HG02943 (cell line): Measurements from ENCODE around the gene SMYD3.

Experiments
- ATAC-seq: cut with Tn5 transposase; IDR thresholded peaks from one replicate; pipeline ENCODE4 v1.9.1; 2021; ENCODE audit warnings: mild to moderate bottlenecking, low read depth, moderate library complexity; ENCODE audit not compliant: unreplicated experiment

Gene SMYD3

GRCh38 chr1:246418565-246419312, 88.3 kb downstream of the SMYD3 start:
- ATAC-seq = no peak

DNA sequence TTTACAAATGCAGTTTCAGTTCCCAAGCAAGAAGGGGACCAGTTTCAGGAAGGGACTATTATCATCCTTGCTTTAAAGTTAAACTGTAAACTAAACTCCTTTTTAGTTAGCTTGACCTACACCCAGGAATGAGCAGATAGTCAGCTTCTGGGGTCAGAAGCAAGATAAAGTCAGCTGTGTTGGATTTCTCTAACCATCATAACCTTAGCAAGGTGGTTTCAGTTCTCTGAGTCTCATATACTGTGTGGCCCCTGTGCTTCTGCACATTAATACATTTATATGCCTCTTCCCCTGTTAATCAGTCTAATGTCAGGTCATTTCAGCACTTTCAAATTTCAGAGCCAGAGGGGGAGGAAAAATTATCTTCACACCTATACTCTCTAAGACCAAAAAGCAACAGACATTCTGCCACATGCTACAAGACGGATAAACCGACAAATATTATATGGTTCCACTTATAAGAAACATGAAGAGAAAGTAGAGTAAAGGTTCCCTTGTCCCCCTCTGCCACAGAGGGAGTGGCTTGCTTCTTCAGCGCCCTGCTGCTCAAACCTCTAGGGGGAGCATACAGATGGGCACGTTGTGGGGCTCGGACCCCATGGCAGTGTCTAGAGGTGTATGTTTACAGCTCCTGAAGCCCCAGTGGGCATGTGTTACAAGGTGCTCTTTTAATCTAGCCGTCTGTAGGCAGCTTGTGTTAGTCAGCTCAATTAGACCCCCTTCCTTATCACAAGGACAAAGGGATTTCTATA, 89.1 kb downstream of the SMYD3 start:
- ATAC-seq = no peak

DNA sequence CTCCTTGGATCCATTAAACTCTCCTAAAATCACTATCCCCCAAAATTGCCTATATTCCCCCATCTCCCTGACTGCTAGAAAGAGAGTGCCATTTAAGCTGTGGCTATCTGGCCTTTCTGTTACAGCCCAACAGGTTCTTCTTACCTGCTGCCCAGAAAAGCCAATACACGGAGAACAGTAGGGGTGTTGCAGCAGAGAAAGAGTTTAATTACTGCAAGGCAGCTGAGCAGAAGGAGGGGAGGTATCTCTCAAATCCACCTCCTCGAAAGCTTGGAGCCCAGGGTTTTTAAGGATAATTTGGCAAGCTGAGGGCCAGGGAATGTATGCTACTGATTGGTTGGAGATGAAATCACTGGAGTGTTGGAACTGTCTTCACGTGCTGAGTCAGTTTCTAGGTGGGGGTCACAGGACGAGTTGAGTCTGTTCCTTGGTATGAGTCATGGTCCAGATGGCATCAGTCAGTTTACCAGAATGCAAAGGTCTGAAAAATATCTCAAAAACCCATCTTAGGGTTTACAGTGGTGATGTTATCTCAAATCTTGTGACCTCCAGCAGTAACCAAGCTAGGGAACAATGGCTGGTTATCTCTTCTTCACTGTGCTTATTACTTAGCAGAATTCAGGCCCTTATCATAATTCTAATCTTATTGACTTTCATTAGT, 89.8 kb downstream of the SMYD3 start:
- no peak for ATAC-seq

- no peak for ATAC-seq
Observed at GRCh38 chr1:246416261-246416660, 90.8 kb downstream of the SMYD3 start.

DNA sequence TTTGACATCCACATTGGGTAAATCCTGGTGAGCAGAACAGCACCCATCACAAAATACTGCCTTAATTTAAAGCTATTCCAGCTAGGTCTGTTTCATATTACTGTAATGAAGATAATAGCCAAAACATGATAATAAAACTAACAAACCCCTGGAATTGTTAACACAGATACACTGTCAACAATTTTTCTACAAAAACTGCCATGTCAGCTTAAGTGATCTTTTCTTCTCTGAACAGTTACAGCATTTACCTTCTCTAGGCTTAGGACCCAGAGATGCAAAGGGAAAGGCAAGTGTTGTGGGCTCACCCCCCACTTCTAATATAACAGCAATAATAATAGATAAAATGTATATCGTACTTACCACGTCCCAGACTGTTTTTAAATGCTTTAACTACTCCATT, 92.1 kb downstream of the SMYD3 start:
- no peak for ATAC-seq

GRCh38 chr1:246413430-246413829, 93.6 kb downstream of the SMYD3 start:
- ATAC-seq = no peak

GRCh38 chr1:246404078-246404477, 103.0 kb downstream of the SMYD3 start:
- no peak for ATAC-seq

- no peak for ATAC-seq
Observed at GRCh38 chr1:246398126-246398813, 108.8 kb downstream of the SMYD3 start.

GRCh38 chr1:246397046-246397445, 110.0 kb downstream of the SMYD3 start:
- ATAC-seq = no peak

DNA sequence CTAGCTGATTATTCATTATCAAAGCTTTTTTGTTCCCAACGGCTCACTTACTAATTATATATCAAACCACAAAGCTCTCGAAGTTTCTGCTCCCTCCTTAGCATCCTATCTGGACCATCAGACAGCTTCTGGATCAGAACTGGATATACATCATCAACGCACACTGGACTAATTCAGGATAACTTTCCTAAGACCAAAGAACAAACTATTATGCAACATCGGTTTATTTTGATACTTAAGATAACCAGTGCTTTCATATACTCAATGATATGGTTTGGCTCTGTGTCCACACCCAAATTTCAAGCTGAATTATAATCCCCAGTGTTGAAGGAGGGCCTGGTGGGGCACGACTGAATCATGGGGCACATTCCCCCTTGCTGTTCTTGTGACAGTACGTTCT, 110.8 kb downstream of the SMYD3 start:
- ATAC-seq = no peak

DNA sequence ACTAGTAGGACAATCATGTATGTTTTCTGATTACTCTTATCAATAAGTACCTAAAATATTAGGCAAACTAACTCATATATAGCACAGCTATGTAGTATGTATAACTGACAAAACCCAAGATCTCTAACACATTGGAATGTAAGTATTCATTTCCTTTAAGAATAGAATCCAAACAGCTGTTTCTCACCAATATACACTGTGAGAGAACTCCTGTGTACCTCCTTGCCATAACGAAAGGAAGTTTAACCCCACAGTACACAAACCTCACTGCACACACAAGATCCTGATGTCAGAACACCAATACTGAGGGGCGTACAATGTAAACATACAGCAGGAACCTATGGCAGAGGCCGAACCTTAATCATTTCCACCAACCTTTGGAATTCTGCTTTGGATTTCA, 113.0 kb downstream of the SMYD3 start:
- ATAC-seq = no peak

DNA sequence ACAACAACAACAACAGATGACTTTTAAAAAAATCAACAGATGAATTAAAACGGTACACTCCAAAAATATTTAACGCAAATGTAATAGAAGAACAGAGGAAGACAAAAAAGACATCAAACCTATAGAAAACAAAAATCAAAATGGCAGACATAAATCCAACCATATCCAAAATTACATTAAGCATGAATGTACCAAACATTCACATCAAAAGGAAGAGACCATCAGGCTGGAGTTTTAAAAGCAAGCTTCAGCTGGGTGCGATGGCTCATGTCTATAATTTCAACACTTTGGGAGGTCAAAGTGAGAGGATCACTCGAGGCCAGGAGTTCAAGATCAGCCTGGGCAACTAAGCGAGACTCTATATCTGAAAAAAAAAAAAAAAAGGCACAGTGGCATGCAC, 116.2 kb downstream of the SMYD3 start:
- ATAC-seq = no peak

DNA sequence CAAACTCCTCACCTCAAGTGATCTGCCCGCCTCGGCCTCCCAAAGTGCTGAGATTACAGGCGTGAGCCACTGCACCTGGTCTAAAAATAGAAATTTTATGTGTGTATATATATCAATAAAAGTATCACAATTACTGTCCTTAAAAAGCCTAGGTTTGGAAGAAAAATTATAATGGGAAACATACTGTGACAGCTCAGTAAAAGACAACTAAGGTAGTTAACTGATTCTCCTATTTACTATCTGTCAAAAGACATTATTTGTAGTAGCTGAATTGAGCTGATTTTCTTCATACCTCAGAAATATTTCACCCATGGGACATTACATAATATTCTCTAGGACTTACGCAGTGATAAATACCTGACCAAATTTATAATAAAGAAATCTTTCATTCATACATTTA, 122.5 kb downstream of the SMYD3 start:
- no peak for ATAC-seq

DNA sequence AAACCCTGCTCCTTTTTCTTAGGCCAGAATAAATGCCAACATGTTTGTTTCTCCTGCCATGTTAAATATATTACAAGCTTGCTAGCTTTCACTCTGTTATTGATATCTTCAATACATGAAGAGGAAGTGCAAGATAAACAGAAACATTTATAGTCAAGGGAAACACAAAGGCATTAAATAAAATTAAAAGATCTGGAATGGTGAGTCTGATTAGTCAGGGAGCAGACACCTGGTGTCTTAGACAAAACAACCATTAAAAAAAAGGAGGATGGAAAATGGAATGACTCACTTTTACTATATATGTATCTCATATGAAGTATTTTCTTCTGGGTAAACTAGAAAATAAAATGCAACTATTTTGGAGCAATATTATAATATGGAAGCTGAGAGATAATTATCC, 123.3 kb downstream of the SMYD3 start:
- no peak for ATAC-seq

GRCh38 chr1:246383239-246383589, 123.9 kb downstream of the SMYD3 start:
- ATAC-seq = no peak

GRCh38 chr1:246382589-246383238, 124.4 kb downstream of the SMYD3 start:
- no peak for ATAC-seq

- no peak for ATAC-seq
Observed at GRCh38 chr1:246381452-246381851, 125.6 kb downstream of the SMYD3 start.

DNA sequence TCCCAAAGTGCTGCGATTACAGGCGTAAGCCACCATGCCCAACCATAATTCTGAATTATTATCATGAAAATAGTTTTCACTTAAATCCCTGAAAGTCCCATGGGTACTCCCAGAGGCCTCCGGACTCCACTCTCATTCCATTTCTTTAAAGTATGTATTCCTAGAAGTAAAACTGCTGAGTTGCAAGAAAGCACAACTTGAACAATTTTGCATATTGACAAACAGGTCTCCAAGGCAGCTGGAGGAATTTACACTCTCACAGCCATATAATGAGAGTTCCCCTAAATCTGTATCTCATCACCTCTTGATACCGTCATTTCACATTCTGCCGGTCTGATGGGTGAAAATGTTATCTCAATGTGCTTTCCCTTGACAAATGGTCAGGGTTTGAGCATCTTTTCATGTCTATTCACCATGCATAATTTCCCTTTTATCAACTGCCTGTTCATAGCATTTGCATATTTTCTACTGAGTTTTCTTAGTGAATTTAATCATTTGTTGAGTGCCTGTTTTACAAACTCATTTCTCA, 129.4 kb downstream of the SMYD3 start:
- no peak for ATAC-seq

DNA sequence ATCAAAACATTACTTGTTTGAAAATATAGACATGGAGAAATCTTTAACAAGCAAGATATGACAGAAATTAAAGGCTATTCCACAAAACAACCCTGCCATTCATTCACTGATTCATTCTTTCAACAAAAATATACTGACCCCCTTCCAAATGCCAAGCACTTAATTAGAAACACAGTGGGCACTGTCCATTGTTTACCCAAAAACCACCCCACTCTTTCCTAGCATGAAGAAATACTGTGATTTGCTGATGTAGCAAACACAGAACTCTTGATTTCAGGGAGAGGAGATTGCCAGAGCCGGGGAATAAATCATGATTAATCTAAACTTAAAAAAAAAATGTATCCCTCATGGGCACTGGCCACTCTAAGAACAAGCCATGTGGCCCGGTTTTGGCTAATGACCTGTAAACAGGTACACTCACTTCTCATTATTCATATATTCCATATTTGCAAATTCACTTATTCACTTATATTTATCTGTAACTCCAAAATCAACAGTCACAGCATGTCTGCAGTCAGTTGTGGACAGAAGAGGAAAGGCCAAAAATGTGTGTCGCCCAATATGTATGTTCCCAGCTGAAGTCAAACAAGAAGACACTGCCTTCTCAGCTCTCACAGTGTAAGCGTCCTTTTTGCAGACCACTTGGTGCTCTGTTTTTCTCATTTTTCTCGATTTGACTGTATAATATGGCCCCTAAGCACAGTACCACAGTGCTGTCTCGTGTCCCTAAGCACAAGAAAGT, 133.1 kb downstream of the SMYD3 start:
- ATAC-seq = no peak

- no peak for ATAC-seq
Observed at GRCh38 chr1:246372559-246372958, 134.5 kb downstream of the SMYD3 start.
